Astrocyte (in vitro differentiated cells and primary cell): ENCODE results near the gene CNN2. TPM values are rescaled to one million over a fixed set of nuclear protein-coding genes. Genes with fewer than 3 reads are reported as not detected.

Experiments
- DNase-seq: peaks from one replicate; pipeline ENCODE4 v3.0.0-alpha.2; 2010; ENCODE audit warnings: low read depth
- FAIRE-seq: peaks from 2 replicates; lab custom pipeline; 2011; peaks lifted over from hg19 to GRCh38; lab: Jason Lieb, UNC
- H2AFZ ChIP-seq: 2 replicates; pipeline ENCODE4 v1.6.0; 2012; ENCODE audit warnings: low read depth, low read length, inconsistent platforms
- H3K27ac ChIP-seq: 2 replicates; pipeline ENCODE4 v1.5.1; 2011; ENCODE audit warnings: low read depth, low read length, inconsistent platforms
- H3K27me3 ChIP-seq: 2 replicates; pipeline ENCODE4 v1.6.0; 2011; ENCODE audit warnings: low read length, inconsistent platforms; ENCODE audit not compliant: insufficient read depth
- H3K36me3 ChIP-seq: 2 replicates; pipeline ENCODE4 v1.5.1; 2011; ENCODE audit warnings: low read length, inconsistent platforms; ENCODE audit not compliant: insufficient read depth
- H3K4me1 ChIP-seq: 2 replicates; pipeline ENCODE4 v1.5.1; 2011; ENCODE audit warnings: low read length, inconsistent platforms; ENCODE audit not compliant: insufficient read depth
- H3K4me2 ChIP-seq: 2 replicates; pipeline ENCODE4 v1.6.0; 2012; ENCODE audit warnings: low read length, inconsistent platforms
- H3K4me3 ChIP-seq: 2 replicates; pipeline ENCODE4 v1.5.1; 2011; ENCODE audit warnings: low read depth, mild to moderate bottlenecking, low read length, inconsistent platforms; ENCODE audit not compliant: insufficient read depth
- H3K79me2 ChIP-seq: 2 replicates; pipeline ENCODE4 v1.6.0; 2012; ENCODE audit warnings: mild to moderate bottlenecking, low read length, inconsistent platforms; ENCODE audit not compliant: insufficient read depth
- H3K9ac ChIP-seq: 2 replicates; pipeline ENCODE4 v1.6.0; 2012; ENCODE audit warnings: mild to moderate bottlenecking, low read length, inconsistent platforms
- H3K9me3 ChIP-seq: 2 replicates; pipeline ENCODE4 v1.5.1; 2012; ENCODE audit warnings: low read depth, mild to moderate bottlenecking, low read length, inconsistent platforms; ENCODE audit not compliant: insufficient read depth
- H4K20me1 ChIP-seq: 2 replicates; pipeline ENCODE4 v1.6.0; 2012; ENCODE audit warnings: low read length, inconsistent platforms; ENCODE audit not compliant: insufficient read depth
- H3K27ac Mint-ChIP-seq: one replicate; pipeline ENCODE4 v1.8.0; 2021; ENCODE audit warnings: mild to moderate bottlenecking, mixed read lengths; ENCODE audit not compliant: unreplicated experiment
- H3K27me3 Mint-ChIP-seq: one replicate; pipeline ENCODE4 v1.8.0; 2021; ENCODE audit warnings: low read depth, mixed read lengths; ENCODE audit not compliant: unreplicated experiment
- H3K36me3 Mint-ChIP-seq: one replicate; pipeline ENCODE4 v1.8.0; 2021; ENCODE audit warnings: low read depth, mixed read lengths; ENCODE audit not compliant: unreplicated experiment
- H3K4me1 Mint-ChIP-seq: one replicate; pipeline ENCODE4 v1.8.0; 2021; ENCODE audit warnings: low read depth, mixed read lengths; ENCODE audit not compliant: unreplicated experiment
- H3K4me3 Mint-ChIP-seq: one replicate; pipeline ENCODE4 v1.8.0; 2021; ENCODE audit warnings: mild to moderate bottlenecking, moderate library complexity, mixed read lengths; ENCODE audit not compliant: unreplicated experiment
- H3K9me3 Mint-ChIP-seq: one replicate; pipeline ENCODE4 v1.8.0; 2021; ENCODE audit warnings: mild to moderate bottlenecking, mixed read lengths; ENCODE audit not compliant: unreplicated experiment
- CTCF ChIP-seq: IDR thresholded peaks from 2 replicates; pipeline ENCODE4 v1.5.1; 2011; ENCODE audit warnings: low read depth, mild to moderate bottlenecking, inconsistent platforms, low read length, moderate library complexity; ENCODE audit not compliant: insufficient read depth
- EZH2 ChIP-seq: IDR thresholded peaks from 2 replicates; pipeline ENCODE4 v1.6.1; 2012; ENCODE audit warnings: mild to moderate bottlenecking, low read length, inconsistent platforms; ENCODE audit not compliant: insufficient read depth
- total RNA-seq: library from RNA; stranded (reverse); gene quantifications from 2 replicates; pipeline ENCODE4 v1.2.1, GENCODE V29; 2021

Gene CNN2
- total RNA-seq, 1 donor from 2014 or later = 819 TPM

GRCh38 chr19:1049800-1050199 lies 23.4 kb downstream of the CNN2 start:
- FAIRE-seq (no peak), DNase-seq (no peak)
- H3K4me3 ChIP-seq = no peak overlapping the region
- H3K79me2 ChIP-seq = no peaks in the 10 kb centered on the region
- no peak overlapping the region for H3K4me2 ChIP-seq
- H4K20me1 ChIP-seq = no peaks in the 10 kb centered on the region
- no peaks in the 10 kb centered on the region for H3K4me1 ChIP-seq
- H3K27me3 ChIP-seq = no peaks in the 10 kb centered on the region
- H3K9me3 Mint-ChIP-seq = no peaks in the 10 kb centered on the region
- no peak overlapping the region for H3K4me3 Mint-ChIP-seq
- no peak overlapping the region for H3K27ac ChIP-seq
- no peak overlapping the region for H3K27ac Mint-ChIP-seq
- H3K9ac ChIP-seq = no peak overlapping the region
- no peaks in the 10 kb centered on the region for H3K36me3 ChIP-seq
- TF ChIP-seq EZH2 (no peak), CTCF (no peak)
- no peaks in the 10 kb centered on the region for H3K4me1 Mint-ChIP-seq
- peaks cover 7% of the 10 kb centered on the region for H3K36me3 Mint-ChIP-seq
- H3K9me3 ChIP-seq = no peaks in the 10 kb centered on the region
- H2AFZ ChIP-seq = no peak overlapping the region
- no peaks in the 10 kb centered on the region for H3K27me3 Mint-ChIP-seq

GRCh38 chr19:1050989-1051788 lies 24.8 kb downstream of the CNN2 start:
- Histone ChIP-seq H3K36me3 (no peaks in the 10 kb centered on the region), H3K4me3 (no peak overlapping the region), H4K20me1 (no peaks in the 10 kb centered on the region), H3K9ac (no peak overlapping the region), H3K27me3 (no peaks in the 10 kb centered on the region), H3K79me2 (no peaks in the 10 kb centered on the region), H2AFZ (no peak overlapping the region), H3K27ac (no peak overlapping the region), H3K4me1 (no peaks in the 10 kb centered on the region), H3K4me2 (no peak overlapping the region), H3K9me3 (peaks cover 2% of the 10 kb centered on the region)
- H3K27ac Mint-ChIP-seq = no peak overlapping the region
- H3K27me3 Mint-ChIP-seq = no peaks in the 10 kb centered on the region
- H3K9me3 Mint-ChIP-seq = no peaks in the 10 kb centered on the region
- H3K36me3 Mint-ChIP-seq = peaks cover 7% of the 10 kb centered on the region
- DNase-seq = no peak
- TF ChIP-seq CTCF = no peak
- TF ChIP-seq EZH2 = no peak
- FAIRE-seq = no peak
- no peak overlapping the region for H3K4me3 Mint-ChIP-seq
- no peaks in the 10 kb centered on the region for H3K4me1 Mint-ChIP-seq

GRCh38 chr19:1051791-1052190 lies 25.4 kb downstream of the CNN2 start:
- Mint-ChIP-seq H3K36me3 (peaks cover 11% of the 10 kb centered on the region), H3K9me3 (no peaks in the 10 kb centered on the region), H3K27me3 (no peaks in the 10 kb centered on the region), H3K4me3 (no peak overlapping the region), H3K4me1 (no peaks in the 10 kb centered on the region), H3K27ac (no peak overlapping the region)
- no peak overlapping the region for H3K4me3 ChIP-seq
- no peaks in the 10 kb centered on the region for H3K36me3 ChIP-seq
- no peak overlapping the region for H2AFZ ChIP-seq
- no peak overlapping the region for H3K4me2 ChIP-seq
- no peak for FAIRE-seq
- no peak for DNase-seq
- no peaks in the 10 kb centered on the region for H3K79me2 ChIP-seq
- no peak overlapping the region for H3K9ac ChIP-seq
- peaks cover 8% of the 10 kb centered on the region for H3K9me3 ChIP-seq
- no peak overlapping the region for H3K27ac ChIP-seq
- no peaks in the 10 kb centered on the region for H4K20me1 ChIP-seq
- H3K27me3 ChIP-seq = no peaks in the 10 kb centered on the region
- H3K4me1 ChIP-seq = no peaks in the 10 kb centered on the region
- TF ChIP-seq CTCF (no peak), EZH2 (no peak)
